CD4-positive, alpha-beta T cell (primary cell): Measurements from ENCODE around the gene KLHL5. TPM values are rescaled to one million over a fixed set of nuclear protein-coding genes. Genes with fewer than 3 reads are reported as not detected.

Experiments used
- ATAC-seq: fragments of 200-7000 bp; cut with Tn5 transposase; one replicate; pipeline ENCODE4 v1.10.0; 2022; ENCODE audit warnings: mild to moderate bottlenecking; ENCODE audit not compliant: poor library complexity
- CTCF ChIA-PET: fragments of 350-600 bp; sonication (Branson Sonifier 250); formaldehyde crosslinking; loops from one replicate; lab custom pipeline; 2021; ENCODE audit warnings: antibody characterized with exemption, inconsistent platforms; lab: Charles Lee
- POLR2A ChIA-PET: fragments of 350-600 bp; sonication (Branson Sonifier 250); formaldehyde crosslinking; loops from one replicate; lab custom pipeline; 2021; ENCODE audit warnings: antibody characterized with exemption, inconsistent platforms; lab: Charles Lee
- DNase-seq, 14 experiments: peaks; one replicate each; pipeline ENCODE4 v3.0.0-alpha.2; 2013 to 2020; ENCODE audit warnings: mixed read lengths in 2 of 14
- H3K27ac ChIP-seq, 2 donors: one replicate each; pipeline versions ENCODE4 v1.5.1 to v1.7.0; 2013; ENCODE audit warnings: low read length in 2 of 2, low read depth in 1 of 2, mild to moderate bottlenecking in 1 of 2
- H3K27me3 ChIP-seq, 2 experiments: 1 replicate in 1 of 2; 2 replicates in 1 of 2; pipeline versions ENCODE4 v1.6.1 to v1.7.0; 2013; ENCODE audit warnings: low read length in 2 of 2, control low read depth in 1 of 2, mild to moderate bottlenecking in 1 of 2, moderate library complexity in 1 of 2; ENCODE audit not compliant: insufficient read depth in 2 of 2, control insufficient read depth in 1 of 2
- H3K36me3 ChIP-seq: one replicate; pipeline ENCODE4 v1.6.1; 2013; ENCODE audit warnings: low read length, control low read depth; ENCODE audit not compliant: insufficient read depth
- H3K4me1 ChIP-seq: one replicate; pipeline ENCODE4 v1.6.1; 2013; ENCODE audit warnings: low read length, control low read depth; ENCODE audit not compliant: insufficient read depth
- H3K4me3 ChIP-seq: one replicate; pipeline ENCODE4 v1.5.1; 2013; ENCODE audit warnings: mild to moderate bottlenecking, low read length, moderate library complexity
- H3K9me3 ChIP-seq, 2 experiments: 1 replicate in 1 of 2; 2 replicates in 1 of 2; pipeline versions ENCODE4 v1.6.1 to v1.7.0; 2013; ENCODE audit warnings: low read length in 2 of 2, mild to moderate bottlenecking in 2 of 2, control low read depth in 1 of 2, moderate library complexity in 1 of 2; ENCODE audit not compliant: control insufficient read depth in 1 of 2, insufficient read depth in 1 of 2
- H3K27ac Mint-ChIP-seq: one replicate; pipeline ENCODE4 v1.8.0; 2020; ENCODE audit warnings: mixed read lengths
- H3K27me3 Mint-ChIP-seq: one replicate; pipeline ENCODE4 v1.8.0; 2021; ENCODE audit warnings: mixed read lengths
- H3K36me3 Mint-ChIP-seq: one replicate; pipeline ENCODE4 v1.8.0; 2021; ENCODE audit warnings: low read depth, mixed read lengths
- H3K4me1 Mint-ChIP-seq: one replicate; pipeline ENCODE4 v1.8.0; 2021; ENCODE audit warnings: low read depth, mixed read lengths
- H3K4me3 Mint-ChIP-seq: one replicate; pipeline ENCODE4 v1.8.0; 2020; ENCODE audit warnings: mild to moderate bottlenecking, mixed read lengths
- H3K9me3 Mint-ChIP-seq: one replicate; pipeline ENCODE4 v1.8.0; 2020; ENCODE audit warnings: mixed read lengths
- CTCF ChIP-seq: fragments of 200-600 bp; IDR thresholded peaks from one replicate; pipeline ENCODE4 v1.8.0; 2022; ENCODE audit warnings: antibody characterized with exemption, mild to moderate bottlenecking
- intact Hi-C, 2 experiments: fragments of 100-400 bp; cut with DNase I in 1 of 2; cut with micrococcal nuclease in 1 of 2; formaldehyde crosslinking; loops; one replicate each; pipeline versions ENCODE4 v1.15.1 to v1.9.0; 2023 to 2025; cut with DNase I, micrococcal nuclease
- total RNA-seq, 174 experiments: library from RNA in 2 of 174; stranded (reverse) in 2 of 174; gene quantifications; one replicate each; pipeline ENCODE4 v1.2.3 and lab custom pipeline; 2021 to 2026

Gene KLHL5
- total RNA-seq, 2 experiments from 2014 or later: 17.7 to 18.6 TPM

GRCh38 chr4:39067451-39067850, 5.4 kb downstream of the KLHL5 start:
- intact Hi-C loops: no loop called here
- Mint-ChIP-seq H3K27ac (no peak overlapping the region), H3K36me3 (peaks cover 4% of the 10 kb centered on the region), H3K9me3 (no peaks in the 10 kb centered on the region), H3K27me3 (no peaks in the 10 kb centered on the region), H3K4me1 (peaks cover 20% of the 10 kb centered on the region), H3K4me3 (no peak overlapping the region)
- DNase-seq: no peak
- no peak overlapping the region for H3K4me3 ChIP-seq
- no peaks in the 10 kb centered on the region for H3K27me3 ChIP-seq
- H3K4me1 ChIP-seq: no peaks in the 10 kb centered on the region
- no peak overlapping the region for H3K27ac ChIP-seq
- CTCF ChIA-PET: no interaction called here
- no peaks in the 10 kb centered on the region for H3K36me3 ChIP-seq
- no peak for TF ChIP-seq CTCF
- POLR2A ChIA-PET: no interaction called here
- no peak for ATAC-seq
- no peaks in the 10 kb centered on the region for H3K9me3 ChIP-seq

- H3K27ac Mint-ChIP-seq: no peak overlapping the region
- no peaks in the 10 kb centered on the region for H3K9me3 Mint-ChIP-seq
- POLR2A ChIA-PET: no interaction called here
- no peak overlapping the region for H3K4me3 Mint-ChIP-seq
- H3K4me1 ChIP-seq: no peaks in the 10 kb centered on the region
- no peak for TF ChIP-seq CTCF
- no peaks in the 10 kb centered on the region for H3K36me3 Mint-ChIP-seq
- no peak overlapping the region for H3K27ac ChIP-seq
- H3K27me3 ChIP-seq: no peaks in the 10 kb centered on the region
- H3K4me1 Mint-ChIP-seq: peaks cover 9% of the 10 kb centered on the region
- H3K27me3 Mint-ChIP-seq: no peaks in the 10 kb centered on the region
- ATAC-seq: no peak
- no peaks in the 10 kb centered on the region for H3K36me3 ChIP-seq
- H3K4me3 ChIP-seq: no peak overlapping the region
- DNase-seq: no peak
- CTCF ChIA-PET: interaction anchor here (2.0 kb wide), 1 partner anchor 12 kb away, joined by 8 read pairs; no protein-coding TSS in a partner anchor
- intact Hi-C loops: no loop called here
- no peaks in the 10 kb centered on the region for H3K9me3 ChIP-seq
These were observed 6.9 kb downstream of the KLHL5 start for GRCh38 chr4:39068907-39069306.

- Mint-ChIP-seq H3K4me1 (no peaks in the 10 kb centered on the region), H3K4me3 (no peak overlapping the region), H3K27ac (no peak overlapping the region), H3K36me3 (peaks cover 59% of the 10 kb centered on the region), H3K27me3 (no peaks in the 10 kb centered on the region), H3K9me3 (no peaks in the 10 kb centered on the region)
- no peaks in the 10 kb centered on the region for H3K4me1 ChIP-seq
- intact Hi-C loops: no loop called here
- POLR2A ChIA-PET: no interaction called here
- DNase-seq (no peak), ATAC-seq (no peak)
- H3K4me3 ChIP-seq: no peak overlapping the region
- CTCF ChIA-PET: no interaction called here
- H3K9me3 ChIP-seq: no peaks in the 10 kb centered on the region
- no peak overlapping the region for H3K27ac ChIP-seq
- H3K27me3 ChIP-seq: no peaks in the 10 kb centered on the region
- H3K36me3 ChIP-seq: peaks cover 15% of the 10 kb centered on the region
- TF ChIP-seq CTCF: no peak
These were observed 16.8 kb downstream of the KLHL5 start for GRCh38 chr4:39078829-39079228.
